Globus pallidus (tissue), 1 donor: ENCODE results near the gene PLEKHO1.
"Not testable (repeated sequence)": the region's sequence is repeated elsewhere in the genome, so short reads cannot be mapped to it uniquely, and the experiment has no call there.

Experiments used
- DNase-seq: peaks from one replicate; pipeline ENCODE4 v3.0.0-alpha.2; 2015; ENCODE audit warnings: low spot score

The PLEKHO1 gene

GRCh38 chr1:150149271-150150132 is at the start of gene PLEKHO1:
PLEKHO1 (plus strand) TSS chr1:150149916; CDS start chr1:150150258, 342 bp downstream.
- no peak for DNase-seq

- DNase-seq = no peak
Measured at GRCh38 chr1:150102986-150103385, 46.7 kb upstream of the PLEKHO1 start.

GRCh38 chr1:150106341-150106740 is 43.4 kb upstream of the PLEKHO1 start:
- no peak for DNase-seq

GRCh38 chr1:150109586-150109985 is 40.1 kb upstream of the PLEKHO1 start:
- DNase-seq = no peak

DNA sequence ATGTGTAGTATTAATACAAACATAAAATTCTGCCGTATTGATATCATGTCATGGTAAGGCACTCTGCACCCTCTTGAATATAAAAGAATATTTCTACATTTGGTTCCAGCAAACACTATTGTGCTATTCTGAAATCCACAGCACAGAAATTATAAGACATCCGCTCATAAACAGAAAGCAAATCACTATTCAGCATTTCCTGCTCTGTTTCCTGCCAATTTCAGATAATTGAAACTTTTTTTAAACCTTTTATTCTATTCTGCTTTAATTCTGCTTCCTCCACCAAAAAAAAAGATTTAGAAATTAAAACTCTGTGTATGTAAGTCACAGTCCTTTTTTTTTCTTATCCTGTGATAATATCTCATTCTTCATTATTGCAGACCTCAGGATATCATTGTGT is 39.6 kb upstream of the PLEKHO1 start:
- no peak for DNase-seq

DNA sequence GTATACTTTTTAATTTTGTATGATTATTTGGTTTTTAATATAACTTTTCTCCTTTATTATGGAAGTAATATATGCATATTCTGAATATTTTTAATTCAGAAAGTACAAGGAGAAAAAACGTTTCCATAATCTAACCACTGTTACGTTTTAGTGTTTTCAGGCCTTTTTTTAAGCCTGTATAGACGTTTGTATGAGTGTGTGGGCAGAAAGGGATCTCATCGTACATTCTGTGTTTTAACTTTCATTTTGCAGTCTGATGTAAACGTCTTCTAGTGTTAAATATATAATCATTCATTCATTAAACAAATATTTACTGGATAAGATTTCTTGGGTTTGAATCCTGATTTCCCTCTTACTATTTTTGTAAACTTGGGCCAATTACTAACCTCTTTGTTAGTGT is 38.0 kb upstream of the PLEKHO1 start:
- no peak for DNase-seq

DNA sequence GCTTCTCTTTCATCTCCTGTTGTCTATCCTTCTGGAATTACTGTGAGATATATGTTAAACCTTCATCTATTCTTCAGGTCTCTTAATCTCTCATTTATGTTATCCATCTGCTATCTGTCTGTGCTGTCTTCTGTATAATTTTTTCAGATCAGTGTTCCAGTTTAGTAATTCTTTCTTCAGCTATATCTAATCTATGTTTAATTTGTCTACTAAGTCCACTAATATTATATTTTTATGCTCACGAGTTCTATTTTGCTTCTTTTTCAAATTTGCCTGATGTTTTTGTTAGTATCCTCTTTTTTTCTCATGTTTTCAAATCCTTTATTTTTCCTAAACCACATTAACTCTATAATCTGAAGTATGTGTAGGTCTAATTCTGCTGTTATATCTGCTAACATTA is 34.6 kb upstream of the PLEKHO1 start:
- no peak for DNase-seq

DNA sequence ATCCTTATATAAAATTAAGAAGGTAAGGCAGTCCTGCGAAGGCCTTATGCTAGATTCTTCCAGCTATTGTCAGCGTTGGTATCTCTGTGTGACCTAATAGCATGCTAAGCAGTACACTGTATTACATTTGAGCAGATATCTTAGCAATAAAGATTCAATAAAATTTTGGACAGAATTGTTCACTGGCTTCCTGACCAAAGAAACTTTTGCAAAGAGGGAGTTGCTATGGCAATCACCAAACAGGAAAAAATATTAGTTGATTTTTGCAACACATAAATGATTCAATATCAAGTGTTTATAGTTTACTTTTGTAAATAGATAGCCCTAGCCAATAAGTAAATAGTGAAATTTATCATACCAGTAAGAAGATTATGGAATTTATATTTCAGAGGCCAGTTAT is 31.0 kb upstream of the PLEKHO1 start:
- no peak for DNase-seq

DNA sequence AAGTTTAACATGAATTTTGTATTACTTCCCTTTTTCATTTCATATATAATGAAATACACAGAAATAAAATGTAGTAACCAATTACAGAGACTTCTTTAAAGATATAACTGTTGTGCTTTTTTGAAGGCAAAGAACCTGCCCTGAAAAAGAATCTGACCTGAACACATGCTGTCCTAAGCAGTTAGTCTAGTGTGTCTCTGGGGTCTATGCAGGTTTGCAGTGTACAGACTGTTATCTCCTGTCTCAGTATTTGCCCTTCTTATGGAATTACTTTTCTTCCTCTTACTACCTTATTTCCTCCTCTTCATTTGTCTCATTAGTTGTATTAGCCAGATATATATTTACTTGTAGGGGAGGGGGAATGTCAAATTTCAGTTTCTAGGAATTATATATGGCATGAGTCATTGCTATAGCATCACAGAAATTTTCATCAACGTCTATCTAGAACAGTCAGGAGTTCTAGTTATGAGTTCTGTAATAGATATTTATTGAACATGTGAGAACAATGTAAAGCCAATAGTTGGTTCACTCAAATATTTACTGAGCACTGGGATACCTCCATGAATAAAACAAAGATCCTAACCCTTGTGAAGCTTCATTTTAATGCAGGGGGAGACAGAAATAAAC is 28.4 kb upstream of the PLEKHO1 start:
- DNase-seq = no peak

DNA sequence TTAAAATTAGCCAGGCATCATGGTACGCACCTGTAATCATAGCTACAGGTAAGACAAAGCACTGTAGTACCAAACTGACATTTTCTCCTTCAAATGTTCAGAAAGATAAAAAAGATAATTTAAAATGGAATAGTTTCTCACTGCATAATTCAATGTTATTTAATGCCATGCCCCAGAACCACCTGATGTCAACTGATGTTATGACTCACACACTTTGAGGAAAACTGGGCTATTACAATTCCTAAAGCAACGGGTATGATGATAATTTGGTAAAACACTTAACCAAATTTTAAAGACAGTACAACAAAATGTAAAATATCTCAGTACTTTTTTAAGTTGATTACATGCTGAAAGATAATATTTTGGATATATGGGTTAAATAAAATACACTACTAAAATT is 22.9 kb upstream of the PLEKHO1 start:
- DNase-seq = no peak

GRCh38 chr1:150127464-150127863 is 22.3 kb upstream of the PLEKHO1 start:
- DNase-seq = no peak

GRCh38 chr1:150127868-150128267 is 21.8 kb upstream of the PLEKHO1 start:
- no peak for DNase-seq

- no peak for DNase-seq
Measured at GRCh38 chr1:150132372-150132771, 17.3 kb upstream of the PLEKHO1 start.

- no peak for DNase-seq
Measured at GRCh38 chr1:150134537-150134936, 15.2 kb upstream of the PLEKHO1 start.

DNA sequence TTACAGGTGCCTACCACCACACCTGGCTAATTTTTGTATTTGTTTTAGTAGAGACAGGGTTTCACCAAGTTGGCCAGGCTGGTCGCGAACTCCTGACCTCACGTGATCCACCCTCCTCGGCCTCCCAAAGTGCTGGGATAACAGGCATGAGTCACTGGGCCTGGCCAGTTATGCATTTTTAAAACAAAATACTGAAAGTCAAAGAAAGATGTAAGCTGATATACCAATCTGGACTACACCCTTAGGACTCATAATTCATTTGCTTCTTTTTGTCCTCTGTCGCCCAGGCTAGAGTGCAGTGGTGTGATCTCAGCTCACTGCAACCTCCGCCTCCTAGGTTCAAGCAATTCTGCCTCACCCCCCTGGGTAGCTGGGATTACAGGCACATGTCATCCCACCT is 14.3 kb upstream of the PLEKHO1 start:
- not testable (repeated sequence) for DNase-seq

DNA sequence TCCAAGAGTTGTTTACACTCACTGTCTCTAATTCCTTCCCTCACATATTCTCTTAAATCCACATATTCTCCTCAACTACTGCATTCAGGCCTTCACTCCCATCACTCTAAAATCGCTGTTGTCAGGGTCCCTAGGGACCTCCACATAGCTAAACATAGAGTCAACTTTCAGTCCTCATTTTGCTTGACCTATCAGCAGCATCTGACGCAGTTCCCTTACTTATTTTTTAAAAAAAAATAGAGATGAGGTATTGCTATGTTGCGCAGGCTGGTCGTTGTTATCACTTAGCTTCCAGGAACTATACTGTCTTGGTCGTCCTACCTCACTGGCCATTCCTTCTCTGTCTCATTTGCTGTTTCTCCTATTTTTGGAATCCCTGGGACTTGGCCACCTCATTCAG is 11.7 kb upstream of the PLEKHO1 start:
- no peak for DNase-seq

DNA sequence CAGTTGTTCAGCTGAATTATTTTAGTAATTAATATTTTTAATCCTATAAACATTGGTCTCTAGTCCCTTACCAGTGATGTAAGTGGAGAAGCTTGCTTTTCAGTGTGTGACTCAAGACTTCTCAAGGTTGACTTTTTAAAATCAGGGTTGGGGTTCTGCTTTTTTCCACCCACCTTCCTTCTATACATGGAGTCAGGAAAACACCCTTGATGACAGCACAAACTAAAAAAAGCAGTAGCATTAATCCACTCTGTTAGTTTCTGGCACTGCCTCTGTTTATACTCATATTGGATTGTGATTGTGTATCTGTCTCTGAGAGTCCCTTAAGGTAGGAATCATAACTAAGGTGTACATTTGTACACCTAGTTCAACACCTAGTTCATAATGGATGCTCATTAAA is 8.3 kb upstream of the PLEKHO1 start:
- no peak for DNase-seq

GRCh38 chr1:150142083-150142482 is 7.6 kb upstream of the PLEKHO1 start:
- DNase-seq = no peak

DNA sequence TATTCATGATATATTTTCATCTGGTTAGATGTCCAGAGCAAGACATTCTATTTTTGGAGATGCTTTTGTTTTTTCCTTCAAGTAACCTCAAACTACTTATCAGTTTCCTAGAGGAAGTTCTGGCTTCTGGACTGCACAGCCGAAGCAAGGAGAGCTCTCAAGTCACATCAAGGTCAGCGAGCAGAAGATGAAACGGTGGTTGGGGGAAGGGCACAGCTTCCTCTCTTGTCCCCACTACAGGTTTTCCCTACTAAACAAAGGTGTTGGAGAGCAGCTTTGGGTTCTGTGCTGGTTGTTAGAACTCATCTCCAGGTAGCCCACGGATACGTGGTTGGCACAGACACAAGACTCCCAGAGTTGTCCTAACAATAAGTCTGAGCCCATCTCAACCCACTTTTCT is 5.1 kb upstream of the PLEKHO1 start:
- no peak for DNase-seq

DNA sequence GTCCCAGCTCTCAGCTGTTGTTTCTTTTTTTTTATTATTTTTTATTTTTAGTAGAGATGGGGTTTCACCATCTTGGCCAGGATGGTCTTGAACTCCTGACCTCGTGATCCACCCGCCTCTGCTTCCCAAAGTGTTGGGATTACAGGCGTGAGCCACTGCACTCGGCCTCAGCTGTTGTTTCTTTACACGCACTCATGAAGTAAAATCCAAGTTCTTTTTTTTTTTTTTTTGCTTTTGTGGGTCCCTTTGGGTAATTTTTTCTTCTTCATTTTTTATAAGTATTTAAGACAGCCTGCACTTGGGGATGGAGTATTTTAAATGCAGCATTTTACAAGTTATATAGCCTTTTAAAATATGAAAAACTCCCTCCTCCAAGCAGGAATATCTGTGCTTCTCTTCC is 3.7 kb upstream of the PLEKHO1 start:
- not testable (repeated sequence) for DNase-seq

DNA sequence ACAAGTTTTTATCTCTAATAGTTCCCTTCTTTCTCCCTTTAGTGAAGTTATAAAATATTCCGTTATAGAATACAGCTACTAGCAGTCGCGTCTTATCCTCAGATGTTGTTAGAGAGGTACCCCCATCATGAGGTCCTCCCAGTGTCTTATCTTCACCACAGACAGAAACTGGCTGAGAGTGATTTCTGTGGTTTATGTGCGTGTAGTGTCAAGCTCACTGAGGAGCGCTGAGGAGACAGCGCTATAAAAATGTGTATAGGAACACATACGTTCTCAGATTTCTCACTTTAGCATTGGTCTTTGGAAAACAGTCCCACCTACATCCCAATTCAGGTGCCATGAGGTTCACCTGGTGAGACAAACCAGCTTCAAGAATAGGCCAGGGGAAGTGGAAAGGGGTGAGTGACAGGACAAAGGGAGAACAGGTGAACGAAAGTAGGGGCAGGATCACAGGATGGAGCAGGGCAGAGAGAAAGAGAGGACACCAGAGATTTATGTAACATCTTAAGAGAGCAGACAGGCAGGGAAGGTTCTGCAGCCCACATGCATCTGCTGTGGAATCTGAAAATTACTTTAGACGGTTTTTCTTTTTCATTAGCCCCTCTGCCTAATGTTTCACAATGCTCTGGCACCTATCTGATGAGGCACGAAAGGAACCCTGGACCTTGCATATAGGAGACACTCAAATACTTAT is 2.7 kb upstream of the PLEKHO1 start:
- DNase-seq = no peak

GRCh38 chr1:150148837-150149270 is 862 bp upstream of the PLEKHO1 start:
- no peak for DNase-seq
